ENCODE measurements around the gene RAB20. TPM values are rescaled to one million over a fixed set of nuclear protein-coding genes. Genes with fewer than 3 reads are reported as not detected.
"Not testable (repeated sequence)": the region's sequence is repeated elsewhere in the genome, so short reads cannot be mapped to it uniquely, and the experiment has no call there.

The RAB20 gene
- total RNA-seq, 4 donors from 2014 or later: 3.9 to 9.1 (median 6.2) TPM

- WGBS, 2 donors: 96 to 97% methylated on average over 9 of the region's 9 CpGs
- intact Hi-C loops (cut with DNase I; ENCODE audit: low total_unique reads): no loop called here
Observed at GRCh38 chr13:110501188-110501587, 60.3 kb downstream of the RAB20 start.

GRCh38 chr13:110500341-110500740 lies 61.2 kb downstream of the RAB20 start:
- 87 to 88% methylated on average over 3 of the region's 3 CpGs for WGBS, 2 donors

More at GRCh38 chr13:110501188-110501587, 60.3 kb downstream of the RAB20 start:
- TF ChIP-seq CTCF (IDR thresholded peaks at IDR 0.05) (no peak), POLR2A (IDR thresholded peaks at IDR 0.05) (no peak)
- H3K4me3 ChIP-seq (ENCODE audit: low read depth, poor library complexity, severe bottlenecking): no peak overlapping the region
- no peak for DNase-seq (ENCODE audit: low spot score in 2 of 2)

GRCh38 chr13:110499621-110500281 lies 61.8 kb downstream of the RAB20 start:
- intact Hi-C loops (cut with DNase I; ENCODE audit: low total_unique reads): no loop called here
- WGBS, 2 donors: 80 to 85% methylated on average over 10 of the region's 10 CpGs
- no peak for TF ChIP-seq CTCF (IDR thresholded peaks at IDR 0.05)
- no peak for TF ChIP-seq POLR2A (IDR thresholded peaks at IDR 0.05)

More at GRCh38 chr13:110500341-110500740, 61.2 kb downstream of the RAB20 start:
- H3K4me3 ChIP-seq (ENCODE audit: low read depth, poor library complexity, severe bottlenecking): no peak overlapping the region
- intact Hi-C loops (cut with DNase I; ENCODE audit: low total_unique reads): no loop called here
- no peak for TF ChIP-seq POLR2A (IDR thresholded peaks at IDR 0.05)
- TF ChIP-seq CTCF (IDR thresholded peaks at IDR 0.05): no peak
- no peak for DNase-seq (ENCODE audit: low spot score in 2 of 2)

GRCh38 chr13:110498765-110499164 lies 62.8 kb downstream of the RAB20 start:
- TF ChIP-seq CTCF (IDR thresholded peaks at IDR 0.05): no peak
- no peak for TF ChIP-seq POLR2A (IDR thresholded peaks at IDR 0.05)

More at GRCh38 chr13:110499621-110500281, 61.8 kb downstream of the RAB20 start:
- H3K4me3 ChIP-seq (ENCODE audit: low read depth, poor library complexity, severe bottlenecking): no peak overlapping the region
- DNase-seq (ENCODE audit: low spot score in 2 of 2): no peak

GRCh38 chr13:110498327-110498726 lies 63.2 kb downstream of the RAB20 start:
- 84 to 90% methylated on average over 5 of the region's 5 CpGs for WGBS, 2 donors
- no peak for DNase-seq (ENCODE audit: low spot score in 2 of 2)
- intact Hi-C loops (cut with DNase I; ENCODE audit: low total_unique reads): no loop called here
- H3K4me3 ChIP-seq (ENCODE audit: low read depth, poor library complexity, severe bottlenecking): no peak overlapping the region
- TF ChIP-seq POLR2A (IDR thresholded peaks at IDR 0.05): no peak
- TF ChIP-seq CTCF (IDR thresholded peaks at IDR 0.05): no peak

More at GRCh38 chr13:110498765-110499164, 62.8 kb downstream of the RAB20 start:
- DNase-seq (ENCODE audit: low spot score in 2 of 2): no peak
- no peak overlapping the region for H3K4me3 ChIP-seq (ENCODE audit: low read depth, poor library complexity, severe bottlenecking)
- 91 to 94% methylated on average over 10 of the region's 10 CpGs for WGBS, 2 donors
- intact Hi-C loops (cut with DNase I; ENCODE audit: low total_unique reads): no loop called here

- H3K4me3 ChIP-seq (ENCODE audit: low read depth, poor library complexity, severe bottlenecking); intact Hi-C loops (cut with DNase I; ENCODE audit: low total_unique reads); DNase-seq (ENCODE audit: low spot score in 2 of 2): not testable (repeated sequence)
- 96 to 97% methylated on average over 3 of the region's 3 CpGs for WGBS, 2 donors
Observed at GRCh38 chr13:110497896-110498295, 63.6 kb downstream of the RAB20 start.

Measured in lower leg skin (tissue), 4 donors.